Neural crest cell (in vitro differentiated cells): ENCODE results near the gene PRKCA. TPM values are rescaled to one million over a fixed set of nuclear protein-coding genes. Genes with fewer than 3 reads are reported as not detected.

Experiments used
- DNase-seq: peaks from one replicate; pipeline ENCODE4 v3.0.0; 2021; ENCODE audit warnings: low read depth, mixed read lengths, low spot score
- H3K27ac Mint-ChIP-seq: one replicate; pipeline ENCODE4 v1.8.0; 2021; ENCODE audit warnings: mild to moderate bottlenecking, mixed read lengths; ENCODE audit not compliant: unreplicated experiment
- H3K27me3 Mint-ChIP-seq: 2 replicates; pipeline ENCODE4 v1.8.0; 2021; ENCODE audit warnings: low read depth, mild to moderate bottlenecking, mixed read lengths
- H3K36me3 Mint-ChIP-seq: 2 replicates; pipeline ENCODE4 v1.8.0; 2021; ENCODE audit warnings: low read depth, mild to moderate bottlenecking, mixed read lengths
- H3K4me1 Mint-ChIP-seq: 2 replicates; pipeline ENCODE4 v1.8.0; 2021; ENCODE audit warnings: mixed read lengths
- H3K4me3 Mint-ChIP-seq: one replicate; pipeline ENCODE4 v1.8.0; 2021; ENCODE audit warnings: mild to moderate bottlenecking, mixed read lengths
- H3K9me3 Mint-ChIP-seq: 2 replicates; pipeline ENCODE4 v1.8.0; 2021; ENCODE audit warnings: mixed read lengths
- total RNA-seq: library from RNA; stranded (reverse); gene quantifications from 2 replicates; pipeline ENCODE4 v1.2.1, GENCODE V29; 2021
- TF ChIP-seq, protein P1 (sequence below): fragments of 200-600 bp; sonication (generic); conservative IDR thresholded peaks from 2 replicates; pipeline ENCODE4 v1.5.0; 2021; ENCODE audit warnings: antibody characterized with exemption, mild to moderate bottlenecking

PRKCA gene
- total RNA-seq, 1 donor from 2014 or later, result 22.7 TPM

DNA sequence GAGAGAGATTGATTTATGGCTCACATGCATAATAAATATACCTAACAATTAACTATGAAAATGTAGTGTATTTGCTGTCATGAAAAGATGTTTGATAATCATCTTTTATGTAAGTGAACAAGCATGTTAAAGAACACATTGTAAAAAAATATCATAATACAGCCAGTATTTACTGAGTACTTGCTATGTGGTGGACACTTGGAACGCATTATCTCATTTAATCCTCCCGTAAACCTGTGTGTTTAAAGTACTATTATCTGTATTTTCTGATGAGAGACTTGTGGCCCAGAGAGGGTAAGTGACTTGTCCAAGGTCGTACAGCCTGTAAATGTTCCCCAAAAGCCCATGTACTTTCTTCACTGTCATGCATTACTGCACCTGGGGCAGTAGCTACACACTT lies 70.7 kb downstream of the PRKCA start:
- TF ChIP-seq, protein P1, sequence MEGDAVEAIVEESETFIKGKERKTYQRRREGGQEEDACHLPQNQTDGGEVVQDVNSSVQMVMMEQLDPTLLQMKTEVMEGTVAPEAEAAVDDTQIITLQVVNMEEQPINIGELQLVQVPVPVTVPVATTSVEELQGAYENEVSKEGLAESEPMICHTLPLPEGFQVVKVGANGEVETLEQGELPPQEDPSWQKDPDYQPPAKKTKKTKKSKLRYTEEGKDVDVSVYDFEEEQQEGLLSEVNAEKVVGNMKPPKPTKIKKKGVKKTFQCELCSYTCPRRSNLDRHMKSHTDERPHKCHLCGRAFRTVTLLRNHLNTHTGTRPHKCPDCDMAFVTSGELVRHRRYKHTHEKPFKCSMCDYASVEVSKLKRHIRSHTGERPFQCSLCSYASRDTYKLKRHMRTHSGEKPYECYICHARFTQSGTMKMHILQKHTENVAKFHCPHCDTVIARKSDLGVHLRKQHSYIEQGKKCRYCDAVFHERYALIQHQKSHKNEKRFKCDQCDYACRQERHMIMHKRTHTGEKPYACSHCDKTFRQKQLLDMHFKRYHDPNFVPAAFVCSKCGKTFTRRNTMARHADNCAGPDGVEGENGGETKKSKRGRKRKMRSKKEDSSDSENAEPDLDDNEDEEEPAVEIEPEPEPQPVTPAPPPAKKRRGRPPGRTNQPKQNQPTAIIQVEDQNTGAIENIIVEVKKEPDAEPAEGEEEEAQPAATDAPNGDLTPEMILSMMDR, result no peak
- Mint-ChIP-seq H3K9me3 (no peaks in the 10 kb centered on the region), H3K4me1 (peaks cover 34% of the 10 kb centered on the region), H3K36me3 (no peaks in the 10 kb centered on the region), H3K4me3 (no peak overlapping the region), H3K27me3 (peaks cover 5% of the 10 kb centered on the region), H3K27ac (no peak overlapping the region)
- no peak for DNase-seq

DNA sequence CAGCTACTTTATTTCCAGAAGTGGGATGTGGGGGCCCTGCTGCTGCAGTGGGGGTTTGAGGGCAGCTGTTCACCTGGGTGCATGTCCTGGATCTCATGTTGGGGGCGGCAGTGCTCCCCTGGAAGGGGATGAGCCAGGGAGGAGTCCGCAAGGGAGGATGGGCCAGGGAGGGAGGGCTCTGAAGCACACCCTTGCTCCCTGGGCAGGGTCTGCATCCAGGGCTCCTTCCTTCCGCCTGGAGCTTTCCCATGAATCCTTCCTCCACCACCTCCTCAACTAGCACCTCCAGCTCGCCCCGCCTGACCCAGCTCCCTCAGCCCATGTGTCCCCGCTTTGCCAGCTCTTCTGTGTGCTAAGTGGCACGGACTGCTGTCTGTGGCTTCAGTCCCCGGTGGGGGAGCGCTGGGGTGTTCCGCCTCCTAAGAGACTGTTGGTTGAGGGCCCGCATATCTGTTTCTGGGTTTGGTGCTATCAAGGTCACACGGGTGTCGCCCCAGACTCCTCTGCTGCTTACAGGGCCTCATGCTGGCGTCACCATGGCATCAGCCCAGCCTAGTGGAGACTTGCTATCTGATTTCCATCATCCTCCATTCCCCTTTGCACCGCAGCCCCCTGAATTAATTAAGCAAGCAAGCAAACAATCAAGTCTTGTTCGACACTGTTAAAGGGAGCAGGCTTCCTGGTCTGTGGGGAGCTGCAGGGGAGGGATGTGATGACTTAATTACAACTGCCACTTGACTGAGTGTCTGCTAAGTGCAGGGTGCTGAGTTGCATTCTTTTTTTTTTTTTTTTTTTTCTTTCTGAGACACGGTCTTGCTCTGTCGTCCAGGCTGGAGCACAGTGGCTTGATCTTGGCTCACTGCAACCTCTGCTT lies 71.8 kb downstream of the PRKCA start:
- H3K27me3 Mint-ChIP-seq, result peaks cover 5% of the 10 kb centered on the region

DNA sequence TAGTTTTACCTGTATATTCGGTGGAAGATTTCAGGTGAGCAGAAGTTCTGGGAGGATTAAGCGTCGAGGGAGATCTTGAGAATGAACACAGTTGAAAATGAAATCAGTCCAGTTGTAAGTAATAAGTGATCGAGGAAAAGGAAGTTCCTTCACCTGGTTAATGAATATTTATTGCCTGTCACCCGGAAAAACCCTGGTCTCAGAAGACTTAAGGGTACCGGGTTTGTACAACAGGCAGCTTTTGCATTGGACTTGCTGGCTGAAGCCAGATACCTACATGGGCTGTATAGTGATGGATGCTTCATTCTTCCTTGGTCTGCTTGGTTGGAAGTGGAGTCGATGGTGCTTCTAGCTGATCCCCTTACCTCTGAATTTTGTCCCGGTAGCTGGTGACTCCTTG lies 72.7 kb downstream of the PRKCA start:
- Mint-ChIP-seq H3K27me3 (peaks cover 5% of the 10 kb centered on the region), H3K36me3 (no peaks in the 10 kb centered on the region), H3K4me1 (peaks cover 45% of the 10 kb centered on the region), H3K4me3 (no peak overlapping the region), H3K9me3 (no peaks in the 10 kb centered on the region), H3K27ac (peak overlapping the region; percentile 35)
- TF ChIP-seq, protein P1, result no peak
- DNase-seq, result no peak

More for the DNA sequence above, 71.8 kb downstream of the PRKCA start:
- H3K9me3 Mint-ChIP-seq, result no peaks in the 10 kb centered on the region
- no peaks in the 10 kb centered on the region for H3K36me3 Mint-ChIP-seq
- TF ChIP-seq, protein P1, result no peak
- peak; percentile 29 for DNase-seq
- H3K4me3 Mint-ChIP-seq, result peak overlapping the region; percentile 54
- peaks cover 45% of the 10 kb centered on the region for H3K4me1 Mint-ChIP-seq
- H3K27ac Mint-ChIP-seq, result peak overlapping the region; percentile 90

DNA sequence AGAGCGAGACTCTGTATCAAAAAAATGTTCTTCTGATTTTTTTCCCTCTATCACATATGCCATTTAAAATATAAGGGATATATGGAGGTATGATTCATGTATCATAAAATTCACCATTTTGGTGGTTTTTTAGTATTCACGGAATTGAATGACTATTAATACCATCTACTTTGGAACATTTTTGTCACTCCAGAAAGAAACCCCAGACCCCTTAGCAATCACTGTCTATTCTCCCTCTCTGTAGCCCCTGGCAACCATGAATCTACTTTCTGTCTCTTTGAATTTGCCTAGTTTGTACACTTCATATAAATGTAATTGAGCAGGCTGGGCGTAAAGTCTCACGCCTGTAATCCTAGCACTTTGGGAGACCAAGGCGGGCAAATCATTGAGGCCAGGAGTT lies 75.9 kb downstream of the PRKCA start:
- Mint-ChIP-seq H3K36me3 (no peaks in the 10 kb centered on the region), H3K4me3 (no peak overlapping the region), H3K9me3 (no peaks in the 10 kb centered on the region), H3K4me1 (peaks cover 38% of the 10 kb centered on the region), H3K27ac (no peak overlapping the region), H3K27me3 (peaks cover 9% of the 10 kb centered on the region)
- TF ChIP-seq, protein P1, result no peak
- DNase-seq, result no peak

- Mint-ChIP-seq H3K4me1 (peaks cover 26% of the 10 kb centered on the region), H3K27me3 (peaks cover 5% of the 10 kb centered on the region), H3K4me3 (no peak overlapping the region), H3K36me3 (no peaks in the 10 kb centered on the region), H3K9me3 (no peaks in the 10 kb centered on the region), H3K27ac (no peak overlapping the region)
- TF ChIP-seq, protein P1, result no peak
- DNase-seq, result no peak
Observed at GRCh38 chr17:66379544-66379943, 77.1 kb downstream of the PRKCA start.
